ENCODE measurements around the gene HOXD1. TPM values are rescaled to one million over a fixed set of nuclear protein-coding genes. Genes with fewer than 3 reads are reported as not detected.

Gene HOXD1
- total RNA-seq, 2 experiments from 2014 or later, result not detected

DNA sequence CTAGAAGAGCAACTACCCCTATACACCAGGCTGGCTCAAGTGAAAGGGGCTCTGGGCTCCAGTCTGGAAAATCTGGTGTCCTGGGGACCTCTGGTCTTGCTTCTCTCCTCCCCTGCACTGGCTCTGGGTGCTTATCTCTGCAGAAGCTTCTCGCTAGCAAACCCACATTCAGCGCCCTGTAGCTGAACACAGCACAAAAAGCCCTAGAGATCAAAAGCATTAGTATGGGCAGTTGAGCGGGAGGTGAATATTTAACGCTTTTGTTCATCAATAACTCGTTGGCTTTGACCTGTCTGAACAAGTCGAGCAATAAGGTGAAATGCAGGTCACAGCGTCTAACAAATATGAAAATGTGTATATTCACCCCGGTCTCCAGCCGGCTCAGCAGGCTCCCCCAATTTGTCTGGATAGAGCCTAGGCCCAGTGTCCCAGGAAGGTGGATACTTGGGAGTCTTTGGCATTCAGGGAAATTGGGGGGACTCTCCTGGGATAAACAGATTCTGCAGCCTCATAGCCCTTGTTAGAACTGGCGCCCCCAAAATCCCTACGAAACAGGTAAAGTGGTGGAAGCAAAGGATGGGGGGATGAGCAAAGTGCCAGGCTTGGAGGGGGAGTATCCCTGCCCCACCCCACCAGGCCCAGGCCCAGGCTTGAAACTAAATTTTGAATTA is 39.6 kb upstream of the HOXD1 start:
- BruUV-seq (replicated peaks), result no TSS peak
- CTCF ChIA-PET (ENCODE audit: unreplicated experiment), result no interaction called here
- Histone ChIP-seq H3K4me2 (ENCODE audit: low read length) (no peak overlapping the region), H3K4me3 (ENCODE audit: low read depth, low read length, poor library complexity, severe bottlenecking) (no peak overlapping the region), H3K27ac (ENCODE audit: low read depth, low read length, poor library complexity, severe bottlenecking) (no peak overlapping the region), H3K79me2 (ENCODE audit: insufficient read depth, low read depth, low read length) (no peaks in the 10 kb centered on the region), H3K9me2 (ENCODE audit: insufficient read depth, low read length) (no peaks in the 10 kb centered on the region), H3K36me3 (ENCODE audit: insufficient read depth, low read length) (no peaks in the 10 kb centered on the region), H2AFZ (ENCODE audit: low read length) (no peak overlapping the region), H4K20me1 (ENCODE audit: insufficient read depth, low read length) (no peaks in the 10 kb centered on the region), H3K9me3 (ENCODE audit: low read length) (no peaks in the 10 kb centered on the region), H3K4me1 (ENCODE audit: insufficient read depth, low read length, poor library complexity, severe bottlenecking) (no peaks in the 10 kb centered on the region)
- intact Hi-C loops (cut with micrococcal nuclease; ENCODE audit: unreplicated experiment), result no loop called here
- POLR2A ChIA-PET, result no interaction called here
- TF ChIP-seq, protein P1, sequence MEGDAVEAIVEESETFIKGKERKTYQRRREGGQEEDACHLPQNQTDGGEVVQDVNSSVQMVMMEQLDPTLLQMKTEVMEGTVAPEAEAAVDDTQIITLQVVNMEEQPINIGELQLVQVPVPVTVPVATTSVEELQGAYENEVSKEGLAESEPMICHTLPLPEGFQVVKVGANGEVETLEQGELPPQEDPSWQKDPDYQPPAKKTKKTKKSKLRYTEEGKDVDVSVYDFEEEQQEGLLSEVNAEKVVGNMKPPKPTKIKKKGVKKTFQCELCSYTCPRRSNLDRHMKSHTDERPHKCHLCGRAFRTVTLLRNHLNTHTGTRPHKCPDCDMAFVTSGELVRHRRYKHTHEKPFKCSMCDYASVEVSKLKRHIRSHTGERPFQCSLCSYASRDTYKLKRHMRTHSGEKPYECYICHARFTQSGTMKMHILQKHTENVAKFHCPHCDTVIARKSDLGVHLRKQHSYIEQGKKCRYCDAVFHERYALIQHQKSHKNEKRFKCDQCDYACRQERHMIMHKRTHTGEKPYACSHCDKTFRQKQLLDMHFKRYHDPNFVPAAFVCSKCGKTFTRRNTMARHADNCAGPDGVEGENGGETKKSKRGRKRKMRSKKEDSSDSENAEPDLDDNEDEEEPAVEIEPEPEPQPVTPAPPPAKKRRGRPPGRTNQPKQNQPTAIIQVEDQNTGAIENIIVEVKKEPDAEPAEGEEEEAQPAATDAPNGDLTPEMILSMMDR (conservative IDR thresholded peaks at IDR 0.05; ENCODE audit: low read length), result no peak
- no peak for DNase-seq (ENCODE audit: low spot score)

DNA sequence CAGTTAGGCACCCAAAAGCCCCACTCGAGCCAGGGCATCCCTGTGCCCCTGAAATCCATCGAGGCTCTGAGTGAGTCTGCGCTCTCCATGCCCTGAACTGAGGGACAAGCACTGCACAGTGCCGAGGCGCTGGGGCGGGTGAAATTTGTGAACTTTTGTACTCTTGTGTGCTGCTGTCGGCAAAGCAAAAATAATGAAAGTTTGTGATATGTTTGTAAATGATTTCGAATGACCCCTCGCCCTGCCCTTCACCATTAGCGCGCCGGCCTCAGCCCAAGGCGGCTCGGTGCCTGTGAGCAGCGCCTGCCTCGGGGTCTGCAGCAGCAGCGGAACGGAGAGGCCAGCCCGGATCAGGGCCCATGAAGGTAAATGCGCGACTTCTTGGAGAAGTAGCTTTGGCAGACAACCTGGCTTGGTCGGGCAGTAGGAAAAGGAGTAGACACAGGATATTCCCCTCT is 39.0 kb upstream of the HOXD1 start:
- no TSS peak for BruUV-seq (replicated peaks)
- Histone ChIP-seq H3K4me3 (ENCODE audit: low read depth, low read length, poor library complexity, severe bottlenecking) (no peak overlapping the region), H3K9me3 (ENCODE audit: low read length) (no peaks in the 10 kb centered on the region), H2AFZ (ENCODE audit: low read length) (no peak overlapping the region), H3K79me2 (ENCODE audit: insufficient read depth, low read depth, low read length) (no peaks in the 10 kb centered on the region), H3K36me3 (ENCODE audit: insufficient read depth, low read length) (no peaks in the 10 kb centered on the region), H3K4me1 (ENCODE audit: insufficient read depth, low read length, poor library complexity, severe bottlenecking) (no peaks in the 10 kb centered on the region), H3K4me2 (ENCODE audit: low read length) (no peak overlapping the region), H4K20me1 (ENCODE audit: insufficient read depth, low read length) (no peaks in the 10 kb centered on the region), H3K9me2 (ENCODE audit: insufficient read depth, low read length) (no peaks in the 10 kb centered on the region), H3K27ac (ENCODE audit: low read depth, low read length, poor library complexity, severe bottlenecking) (no peak overlapping the region)
- intact Hi-C loops (cut with micrococcal nuclease; ENCODE audit: unreplicated experiment), result no loop called here
- CTCF ChIA-PET (ENCODE audit: unreplicated experiment), result no interaction called here
- TF ChIP-seq, protein P1 (conservative IDR thresholded peaks at IDR 0.05; ENCODE audit: low read length), result no peak
- no peak for TF ChIP-seq EZH2phosphoT487 (IDR thresholded peaks at IDR 0.05; ENCODE audit: borderline replicate concordance, low read depth, low read length)
- no peak for DNase-seq (ENCODE audit: low spot score)
- POLR2A ChIA-PET, result no interaction called here

DNA sequence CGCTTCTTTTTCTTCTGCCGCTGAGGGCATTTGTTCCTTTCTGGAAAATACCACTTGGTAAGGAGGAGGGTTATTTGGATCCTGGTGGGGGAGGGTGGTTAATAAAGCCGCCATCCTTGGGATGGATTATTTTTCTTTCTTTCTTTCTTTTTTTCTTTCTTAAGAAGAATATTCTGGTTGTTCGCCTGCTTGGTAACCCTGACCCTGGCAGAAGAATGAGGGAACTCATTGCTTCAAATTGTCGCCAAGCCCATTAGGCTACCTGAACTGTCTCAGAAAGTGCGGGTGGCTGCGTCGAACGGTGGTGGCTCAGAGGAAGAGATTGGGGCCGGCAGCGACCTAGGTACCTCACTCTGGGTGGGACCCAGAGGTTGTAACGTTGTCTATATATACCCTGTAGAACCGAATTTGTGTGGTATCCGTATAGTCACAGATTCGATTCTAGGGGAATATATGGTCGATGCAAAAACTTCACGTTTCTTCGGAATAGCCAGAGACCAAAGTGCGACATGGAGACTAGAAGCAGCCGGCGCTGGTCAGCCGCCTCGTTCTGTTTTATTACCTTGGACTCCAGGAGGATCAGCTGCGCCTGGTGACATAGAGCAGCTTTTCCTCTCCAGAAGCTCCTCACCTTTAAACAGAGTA is 38.4 kb upstream of the HOXD1 start:
- no peaks in the 10 kb centered on the region for H3K9me3 ChIP-seq (ENCODE audit: low read length)
- no peak overlapping the region for H2AFZ ChIP-seq (ENCODE audit: low read length)
- no peaks in the 10 kb centered on the region for H3K4me1 ChIP-seq (ENCODE audit: insufficient read depth, low read length, poor library complexity, severe bottlenecking)
- no peak overlapping the region for H3K4me3 ChIP-seq (ENCODE audit: low read depth, low read length, poor library complexity, severe bottlenecking)
- no peak for DNase-seq (ENCODE audit: low spot score)
- TF ChIP-seq, protein P1 (conservative IDR thresholded peaks at IDR 0.05; ENCODE audit: low read length), result no peak
- no peak for TF ChIP-seq EZH2phosphoT487 (IDR thresholded peaks at IDR 0.05; ENCODE audit: borderline replicate concordance, low read depth, low read length)
- H3K79me2 ChIP-seq (ENCODE audit: insufficient read depth, low read depth, low read length), result no peaks in the 10 kb centered on the region
- H3K9me2 ChIP-seq (ENCODE audit: insufficient read depth, low read length), result no peaks in the 10 kb centered on the region
- H3K36me3 ChIP-seq (ENCODE audit: insufficient read depth, low read length), result no peaks in the 10 kb centered on the region
- BruUV-seq (replicated peaks), result no TSS peak
- H3K27ac ChIP-seq (ENCODE audit: low read depth, low read length, poor library complexity, severe bottlenecking), result no peak overlapping the region
- ChIA-PET CTCF (ENCODE audit: unreplicated experiment) (no interaction called here), POLR2A (no interaction called here)
- intact Hi-C loops (cut with micrococcal nuclease; ENCODE audit: unreplicated experiment), result no loop called here
- H3K4me2 ChIP-seq (ENCODE audit: low read length), result no peak overlapping the region
- H4K20me1 ChIP-seq (ENCODE audit: insufficient read depth, low read length), result no peaks in the 10 kb centered on the region
